Body of pancreas (tissue), 4 donors: ENCODE data around the gene MYL6B.

Source experiments
- CTCF ChIP-seq, 7 experiments: fragments of 450-650 bp in 4 of 7; fragments of 200-600 bp in 3 of 7; sonication (generic) in 3 of 7; IDR thresholded peaks; one replicate each; pipeline ENCODE4 v1.5.1; 2016 to 2019; ENCODE audit warnings: antibody characterized with exemption in 7 of 7
- POLR2A ChIP-seq, 3 donors: fragments of 450-650 bp; IDR thresholded peaks; one replicate each; pipeline ENCODE4 v1.6.1; 2016; ENCODE audit warnings: antibody characterized with exemption in 3 of 3, mild to moderate bottlenecking in 2 of 3

- TF ChIP-seq CTCF (IDR thresholded peaks at IDR 0.05) = no peak
- no peak for TF ChIP-seq POLR2A (IDR thresholded peaks at IDR 0.05)
Observed at GRCh38 chr12:56143870-56144269, 8.5 kb upstream of the MYL6B start.
